Measurements from ENCODE around the gene MMEL1. TPM values are rescaled to one million over a fixed set of nuclear protein-coding genes. Genes with fewer than 3 reads are reported as not detected.

MMEL1 gene
- total and polyA plus RNA-seq, 2 donors (not counting 3 experiments of a cell fraction or from before 2014, with no cell fraction given) = 1.1 to 1.2 TPM

GRCh38 chr1:2585318-2586092 lies 47.3 kb downstream of the MMEL1 start:
- intact Hi-C loops (cut with micrococcal nuclease) = loop anchor here (1.0 to 5.0 kb wide), 7 partner anchors 30 to 1315 kb away; partner anchors contain the start of genes C1orf174 and PANK4
- FAIRE-seq = peak; percentile 89
- dilution Hi-C loops (cut with MboI; ENCODE audit: extremely low pct_ligation_motif_present, low sequenced_read_pairs) = no loop called here

More at GRCh38 chr1:2585318-2586092, 47.3 kb downstream of the MMEL1 start:
- Histone ChIP-seq H4K20me1 (replicated peaks; ENCODE audit: control insufficient read depth, extremely low read depth, insufficient read depth, low read length) (no peaks in the 10 kb centered on the region), H3K9ac (replicated peaks; ENCODE audit: extremely low read depth, insufficient read depth, low read length) (peak overlapping the region; percentile 73), H3K27ac (ENCODE audit: insufficient read depth, low read depth, low read length) (peak overlapping the region; percentile 75), H2AFZ (ENCODE audit: low read depth, low read length) (peak overlapping the region; percentile 34), H3K79me2 (ENCODE audit: control insufficient read depth, insufficient read depth, low read length) (peaks cover 5% of the 10 kb centered on the region), H3K27me3 (ENCODE audit: control insufficient read depth in 2 of 2, insufficient read depth in 2 of 2, low read length in 2 of 2) (no peaks in the 10 kb centered on the region), H3K4me1 (ENCODE audit: control insufficient read depth, extremely low read depth, insufficient read depth, low read length) (peaks cover 21% of the 10 kb centered on the region), H3K9me3 (replicated peaks; ENCODE audit: control insufficient read depth, insufficient read depth, low read length) (no peaks in the 10 kb centered on the region), H3K4me3 (replicated peaks in 1 of 3; ENCODE audit: insufficient read depth in 1 of 3, low read depth in 1 of 3, low read length in 3 of 3) (peak overlapping the region; percentile 56 to 73 (median 61)), H3K9me1 (replicated peaks; ENCODE audit: control insufficient read depth, extremely low read depth, insufficient read depth, low read length) (no peaks in the 10 kb centered on the region), H3K4me2 (ENCODE audit: insufficient read depth, low read length) (peak overlapping the region; percentile 86), H3K36me3 (ENCODE audit: control insufficient read depth in 2 of 2, extremely low read depth in 1 of 2, insufficient read depth in 2 of 2, low read length in 2 of 2) (peaks cover 3% of the 10 kb centered on the region in 2 experiments)
- DNase-seq (ENCODE audit: low read depth, low spot score) = peak; percentile 54
- peak; percentile 60 for TF ChIP-seq POLR2A (IDR thresholded peaks at IDR 0.05; ENCODE audit: low read depth, low read length)
- no peak for TF ChIP-seq CTCF (IDR thresholded peaks at IDR 0.05; ENCODE audit: extremely low read depth in 1 of 2, insufficient read depth in 1 of 2, low read depth in 1 of 2, low read length in 2 of 2)
- no peak for TF ChIP-seq FOS (IDR thresholded peaks at IDR 0.05; ENCODE audit: borderline replicate concordance, insufficient read depth, low read length)
- TF ChIP-seq JUN (IDR thresholded peaks at IDR 0.05; ENCODE audit: borderline replicate concordance, insufficient read depth, insufficient read length, low read depth) = no peak
- no peak for TF ChIP-seq MYC (IDR thresholded peaks at IDR 0.05; ENCODE audit: low read depth, low read length)
- TF ChIP-seq EZH2 (IDR thresholded peaks at IDR 0.05; ENCODE audit: borderline replicate concordance, low read depth, low read length, severe bottlenecking) = no peak
- TF ChIP-seq POLR2AphosphoS5 (IDR thresholded peaks at IDR 0.05; ENCODE audit: insufficient read depth, low read depth, low read length) = peak; percentile 64
- TF ChIP-seq GATA2 (IDR thresholded peaks at IDR 0.05; ENCODE audit: insufficient read depth, insufficient read length, low read depth, low read length) = no peak
- ChIA-PET POLR2A (interaction anchor here (1.4 kb wide), 1 partner anchor 29 kb away, joined by 3 read pairs; the partner anchor contains the start of gene TNFRSF14), CTCF (interaction anchor here (0.7 to 3.1 kb wide), 9 partner anchors 24 to 839 kb away, joined by 3 to 14 read pairs (median 3); partner anchors contain the start of genes PANK4 and TNFRSF14)
- BruUV-seq (replicated peaks) = TSS peak; percentile 84

Data from endothelial cell of umbilical vein (primary cell).